Fibroblast of the conjunctiva (primary cell): ENCODE data around the gene FADD.
A peak's percentile ranks its signal among the peaks of the same experiment; 100 is the strongest.
"Not testable (repeated sequence)": the region's sequence is repeated elsewhere in the genome, so short reads cannot be mapped to it uniquely, and the experiment has no call there.

Experiments used
- DNase-seq: peaks from one replicate; pipeline ENCODE4 v3.0.0-alpha.2; 2010; ENCODE audit warnings: low read depth

FADD gene

GRCh38 chr11:70182266-70182665, 20.8 kb upstream of the FADD start:
- no peak for DNase-seq

DNA sequence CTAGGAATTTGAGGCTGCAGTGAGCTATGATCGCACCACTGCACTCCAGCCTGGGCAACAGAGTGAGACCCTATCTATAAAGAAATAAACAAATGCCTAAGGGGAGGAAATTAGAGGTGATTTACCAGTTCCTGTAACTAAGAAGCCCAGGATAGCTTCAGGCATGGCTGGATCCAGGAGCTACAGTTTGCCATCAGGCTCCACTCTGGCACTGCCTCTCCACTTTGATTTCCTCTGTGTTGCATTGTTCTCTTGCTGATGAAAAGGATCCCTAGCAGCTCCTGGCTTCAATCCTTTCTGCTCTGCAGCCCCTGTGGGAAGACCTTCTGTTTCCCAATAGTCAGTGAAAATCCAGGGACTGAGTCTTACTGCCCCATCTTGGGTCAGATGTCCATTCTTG, 20.1 kb upstream of the FADD start:
- no peak for DNase-seq

- DNase-seq: no peak
These were observed 19.5 kb upstream of the FADD start for GRCh38 chr11:70183483-70184176.

DNA sequence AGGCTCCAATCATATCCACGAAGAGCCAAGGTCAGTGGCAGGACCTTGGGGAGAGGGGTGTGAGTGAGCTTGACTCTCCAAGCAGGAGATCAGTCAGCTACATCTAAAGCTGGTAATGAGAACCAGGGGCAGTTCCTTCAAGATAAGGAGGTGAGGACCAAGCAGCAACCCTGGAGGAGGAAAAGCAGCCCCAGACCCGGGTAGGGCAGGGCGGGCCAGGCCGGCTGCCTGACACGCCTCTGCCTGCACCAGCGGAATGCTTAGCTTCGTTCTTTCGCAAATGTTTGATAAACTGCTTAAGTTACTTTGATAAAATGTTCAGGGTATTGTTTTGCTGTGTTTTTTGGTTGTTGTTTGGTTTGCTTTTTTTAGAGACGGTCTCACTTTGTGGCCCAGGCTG, 18.7 kb upstream of the FADD start:
- DNase-seq: no peak

DNA sequence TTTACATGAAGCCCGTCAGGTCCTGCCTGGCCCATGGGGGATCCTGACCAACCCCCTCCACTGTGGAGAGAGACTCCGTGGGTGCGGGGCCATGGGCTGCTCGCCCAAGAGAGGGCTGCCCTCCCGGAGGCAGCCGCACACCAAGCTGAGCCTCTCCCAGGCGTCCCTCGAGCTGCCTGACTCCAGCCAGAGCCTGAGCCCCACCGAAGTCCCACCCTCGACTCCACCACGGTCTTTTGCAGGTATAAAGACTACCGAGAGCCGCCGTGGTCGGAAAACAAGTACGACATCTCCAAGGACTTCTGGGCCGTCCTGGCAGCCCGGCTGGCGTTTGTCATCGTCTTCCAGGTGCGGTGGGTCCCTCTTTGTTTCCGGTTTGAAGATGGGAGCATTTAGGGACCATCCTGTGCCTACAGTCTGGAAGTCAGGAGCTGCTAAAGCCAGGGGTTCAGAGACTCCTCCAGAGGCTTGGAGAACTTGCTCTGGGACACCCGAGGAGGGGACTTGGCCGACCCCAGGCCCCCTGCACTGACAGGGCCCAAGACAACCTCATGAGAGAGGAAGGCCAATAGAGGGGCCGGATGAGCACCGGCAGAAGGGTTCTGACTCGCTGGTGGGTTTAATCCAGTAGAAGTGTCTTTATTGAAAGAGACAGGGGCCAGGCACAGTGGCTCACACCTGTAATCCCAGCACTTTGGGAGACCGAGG, 17.6 kb upstream of the FADD start:
- DNase-seq: no peak

DNA sequence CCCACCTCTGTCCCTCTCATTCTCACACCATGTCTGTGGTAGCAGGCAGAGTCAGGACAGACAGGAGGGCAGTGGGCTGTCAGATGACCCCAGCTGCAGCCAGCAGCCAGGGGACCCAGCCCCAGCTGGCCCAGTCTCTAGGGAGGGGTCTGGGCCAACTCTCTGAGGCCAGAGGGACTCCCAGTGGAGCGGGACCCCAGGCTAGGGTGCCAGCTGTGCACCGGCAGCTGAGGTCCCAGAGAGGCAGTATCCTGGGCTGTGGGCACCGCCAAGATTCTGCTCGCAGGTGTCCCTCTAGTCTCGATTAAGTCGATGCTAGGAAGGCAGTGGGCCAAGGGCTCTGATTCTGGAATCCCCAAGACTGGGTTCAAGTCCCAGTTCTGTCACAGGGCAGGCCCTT, 16.7 kb upstream of the FADD start:
- no peak for DNase-seq

DNA sequence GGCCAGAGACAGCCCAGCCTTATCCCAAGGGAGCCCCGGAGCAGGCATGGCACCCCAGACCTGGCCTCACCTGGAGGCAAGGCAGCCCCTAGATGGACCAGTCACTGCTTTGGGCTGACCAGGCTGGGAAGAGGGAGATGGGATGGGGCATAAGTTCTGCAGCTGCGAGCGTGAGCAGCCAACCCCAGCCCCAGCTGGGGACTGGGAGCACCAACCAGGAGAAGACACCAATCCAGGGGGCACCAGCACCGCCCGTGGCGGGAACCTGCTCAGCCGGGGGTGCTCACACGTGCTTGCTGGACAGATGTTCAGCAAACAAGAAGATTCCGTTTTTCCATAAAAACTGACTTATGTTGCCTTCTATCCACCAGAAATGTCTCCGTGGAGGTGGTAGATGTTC, 16.2 kb upstream of the FADD start:
- DNase-seq: no peak

GRCh38 chr11:70187771-70188170, 15.3 kb upstream of the FADD start:
- no peak for DNase-seq

- DNase-seq: no peak
These were observed 13.5 kb upstream of the FADD start for GRCh38 chr11:70189622-70190021.

DNA sequence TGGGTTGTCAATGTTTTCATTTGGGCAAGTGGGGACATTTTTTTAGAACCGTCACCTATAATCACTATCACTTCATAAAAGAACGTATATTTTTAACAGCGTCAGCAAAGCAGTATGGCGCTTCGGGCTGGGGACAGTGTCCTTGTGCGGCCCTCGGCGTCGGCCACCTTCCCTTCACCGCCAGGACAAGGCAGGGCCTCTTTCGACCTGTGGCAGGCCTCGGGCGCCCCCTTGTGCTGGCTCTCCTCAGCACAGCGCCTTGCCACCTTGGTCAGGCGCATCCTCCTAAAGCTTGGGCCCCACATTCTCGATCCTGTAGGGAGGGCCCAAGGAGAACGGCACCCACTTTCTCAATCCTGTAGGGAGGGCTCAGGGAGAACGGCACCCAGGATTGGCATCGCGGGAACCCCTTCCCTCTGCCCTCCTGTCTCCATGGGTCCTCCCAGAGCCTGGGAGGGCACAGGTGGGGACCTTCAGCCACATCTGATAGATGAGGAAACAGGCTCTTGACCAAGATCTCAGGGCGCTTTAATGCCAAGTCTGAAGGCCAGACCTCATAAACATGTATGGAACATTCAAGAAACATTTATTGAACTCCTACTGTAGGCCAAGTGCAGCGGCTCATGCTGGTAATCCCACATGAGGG, 11.5 kb upstream of the FADD start:
- DNase-seq: no peak

- DNase-seq: no peak
These were observed 10.3 kb upstream of the FADD start for GRCh38 chr11:70192666-70193410.

GRCh38 chr11:70193411-70194292, 9.4 kb upstream of the FADD start:
- DNase-seq: no peak

GRCh38 chr11:70194792-70195791, 8.0 kb upstream of the FADD start:
- no peak for DNase-seq

DNA sequence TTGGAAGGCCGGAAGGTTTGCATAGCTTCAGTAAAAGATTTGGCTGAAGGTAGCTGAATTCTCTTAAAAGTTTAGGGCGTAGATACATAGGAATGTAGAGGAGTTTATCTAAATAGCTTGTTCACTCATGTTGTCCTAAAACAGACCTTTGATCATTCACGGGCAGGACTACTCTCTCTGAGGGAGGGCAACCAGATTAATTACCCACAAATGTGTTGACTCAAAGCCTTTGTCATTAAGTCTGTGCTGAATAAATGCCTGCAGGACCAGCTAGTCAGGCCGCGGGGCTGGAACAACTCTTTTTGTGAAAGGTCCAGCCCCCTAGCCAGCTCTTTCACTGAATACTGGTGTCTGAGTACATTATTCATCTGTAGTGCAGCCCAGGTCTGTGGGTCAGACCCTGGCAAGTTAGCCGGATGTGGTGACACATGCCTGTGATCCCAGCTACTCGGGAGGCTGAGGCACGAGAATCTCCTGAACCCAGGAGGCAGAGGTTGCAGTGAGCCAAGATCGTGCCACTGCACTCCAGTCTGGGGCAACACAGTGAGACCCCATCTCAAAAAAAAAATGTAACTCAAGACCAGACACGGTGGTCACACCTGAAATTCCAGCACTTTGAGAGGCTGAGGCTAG, 2.8 kb upstream of the FADD start:
- no peak for DNase-seq

DNA sequence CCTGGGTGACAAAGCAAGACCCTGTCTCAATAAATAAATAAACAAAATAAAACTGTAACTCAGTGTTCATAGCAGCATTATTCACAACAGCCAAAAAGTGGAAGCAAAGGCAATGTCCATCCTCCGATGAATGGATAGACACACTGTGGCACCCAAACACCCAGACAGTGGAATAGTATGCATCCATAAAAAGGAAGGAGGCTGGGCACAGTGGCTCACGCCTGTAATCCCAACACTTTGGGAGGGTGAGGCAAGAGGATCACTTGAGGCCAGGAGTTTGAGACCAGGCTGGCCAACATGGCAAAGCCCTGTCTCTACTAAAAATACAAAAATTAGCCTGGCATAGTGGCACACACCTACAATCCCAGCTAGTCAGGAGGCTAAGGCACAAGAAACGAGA, 2.0 kb upstream of the FADD start:
- DNase-seq: not testable (repeated sequence)

DNA sequence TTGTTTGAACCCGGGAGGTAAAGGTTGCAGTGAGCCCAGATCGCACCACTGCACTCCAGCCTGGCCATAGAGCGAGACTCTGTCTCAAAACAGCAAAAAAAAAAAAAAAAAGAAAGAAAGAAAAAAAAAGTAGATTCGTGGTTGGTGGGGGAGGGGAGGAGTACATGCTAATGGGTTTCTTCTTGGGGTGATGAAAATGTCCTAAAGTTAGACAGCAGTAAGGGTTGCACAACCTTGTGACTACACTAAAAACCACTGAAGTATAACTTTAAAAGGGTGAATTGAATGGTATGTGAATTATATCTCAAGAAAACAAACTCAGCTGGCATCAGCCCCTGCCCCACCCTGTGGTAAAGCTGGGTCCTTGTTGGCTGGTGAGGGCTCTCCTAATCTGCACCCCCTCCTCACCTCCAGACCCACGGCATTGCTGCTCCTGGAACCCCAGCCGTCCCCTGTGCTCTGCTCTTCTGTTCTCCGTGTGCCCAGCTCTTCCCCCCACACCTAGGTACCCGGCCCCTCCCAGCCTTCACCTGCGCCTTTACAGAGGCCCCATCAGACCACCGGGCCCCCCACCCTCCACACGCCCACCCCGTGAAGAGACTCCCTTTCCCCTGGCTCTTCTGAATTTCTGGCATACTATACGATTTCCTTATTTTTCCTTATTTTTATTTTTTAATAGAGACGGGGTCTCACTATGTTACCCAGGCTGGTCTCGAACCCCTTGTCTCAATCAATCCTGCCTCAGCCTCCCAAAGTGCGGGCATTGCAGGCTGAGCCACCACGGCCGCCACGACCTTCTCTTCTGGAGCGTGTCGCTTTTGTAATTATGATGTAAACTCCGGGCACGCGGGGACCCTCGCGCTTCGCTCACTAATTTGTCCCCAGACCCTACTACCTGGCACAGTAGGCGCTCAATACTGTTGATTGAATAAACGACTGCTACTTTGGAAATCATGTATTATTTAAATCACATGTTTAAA, 924 bp upstream of the FADD start:
- DNase-seq: no peak

GRCh38 chr11:70203751-70204465, 812 bp downstream of the FADD start:
- DNase-seq: peak; percentile 57

- DNase-seq: no peak
These were observed 1.3 kb downstream of the FADD start for GRCh38 chr11:70204466-70204799.
